SK-N-SH treated with all-trans-retinoic acid at 6 μM for 48 hours (cell line): ENCODE measurements around the gene TMEM183A.

ENCODE experiments used
- CREB5 ChIP-seq: fragments of 250-450 bp; sonication (Bioruptor Pico); IDR thresholded peaks from 2 replicates; pipeline ENCODE4 v1.5.1; 2020; ENCODE audit warnings: low read depth, mild to moderate bottlenecking, moderate library complexity
- OSR1 ChIP-seq: fragments of 250-450 bp; sonication (Bioruptor Pico); IDR thresholded peaks from 2 replicates; pipeline ENCODE4 v1.8.0; 2022; ENCODE audit warnings: moderate library complexity, mild to moderate bottlenecking, inconsistent platforms
- PATZ1 ChIP-seq: fragments of 250-450 bp; sonication (Bioruptor Pico); IDR thresholded peaks from 2 replicates; pipeline ENCODE4 v1.8.0; 2020; ENCODE audit warnings: mild to moderate bottlenecking, moderate library complexity, borderline replicate concordance
- RARB ChIP-seq: fragments of 250-450 bp; sonication (Bioruptor Pico); IDR thresholded peaks from 2 replicates; pipeline ENCODE4 v1.8.0; 2021; ENCODE audit warnings: mild to moderate bottlenecking, moderate library complexity
- ZFP30 ChIP-seq: fragments of 450-650 bp; formaldehyde crosslinking; IDR thresholded peaks from 2 replicates; pipeline ENCODE4 v1.5.0; 2022; ENCODE audit warnings: mild to moderate bottlenecking, moderate library complexity
- ZNF565 ChIP-seq: fragments of 450-650 bp; formaldehyde crosslinking; conservative IDR thresholded peaks from 2 replicates; pipeline ENCODE4 v1.5.0; 2020; ENCODE audit warnings: low read depth, mild to moderate bottlenecking, moderate library complexity

- TF ChIP-seq CREB5 (no peak), ZFP30 (CRISPR knock-in tag) (no peak), RARB (CRISPR knock-in tag) (no peak), OSR1 (CRISPR knock-in tag) (no peak), ZNF565 (CRISPR knock-in tag) (no peak), PATZ1 (CRISPR knock-in tag) (no peak)
These were observed 4.2 kb upstream of the TMEM183A start for GRCh38 chr1:203002951-203003350.
